Endothelial cell of umbilical vein (primary cell): ENCODE measurements around the gene TOM1L2. TPM values are rescaled to one million over a fixed set of nuclear protein-coding genes. Genes with fewer than 3 reads are reported as not detected.

Experiments
- BruUV-seq: library from RNA; stranded (reverse); fragments of 400-500 nt; replicated peaks from 2 replicates; lab custom pipeline; 2021; lab: Mats Ljungman, UMichigan
- CTCF ChIA-PET: fragments of 300-600, 350-600 bp; sonication (Branson Sonifier 250); formaldehyde crosslinking; loops from one replicate; lab custom pipeline; 2021; ENCODE audit warnings: antibody characterized with exemption, inconsistent platforms; lab: Charles Lee
- POLR2A ChIA-PET: fragments of 300-600, 350-600 bp; sonication (Branson Sonifier 250); formaldehyde crosslinking; loops from one replicate; lab custom pipeline; 2021; ENCODE audit warnings: antibody characterized with exemption, inconsistent platforms; lab: Charles Lee
- DNase-seq: peaks from one replicate; pipeline ENCODE4 v3.0.0-alpha.2; 2011; ENCODE audit warnings: low read depth, low spot score
- FAIRE-seq: peaks from 2 replicates; lab custom pipeline; 2011; peaks lifted over from hg19 to GRCh38; lab: Jason Lieb, UNC
- H2AFZ ChIP-seq: 2 replicates; pipeline ENCODE4 v1.6.0; 2012; ENCODE audit warnings: low read depth, low read length, control low read depth, inconsistent platforms
- H3K27ac ChIP-seq: 2 replicates; pipeline ENCODE4 v1.5.1; 2011; ENCODE audit warnings: low read depth, mild to moderate bottlenecking, control low read depth, low read length, moderate library complexity; ENCODE audit not compliant: insufficient read depth
- H3K27me3 ChIP-seq, 2 experiments: 2 replicates each; pipeline versions ENCODE4 v1.6.0 to v1.6.1; 2011; ENCODE audit warnings: low read length in 2 of 2, mixed read lengths in 1 of 2; ENCODE audit not compliant: control insufficient read depth in 2 of 2, insufficient read depth in 2 of 2
- H3K36me3 ChIP-seq, 2 experiments: 2 replicates in 1 of 2; 3 replicates in 1 of 2; pipeline ENCODE4 v1.5.1; 2011; ENCODE audit warnings: low read length in 2 of 2, mild to moderate bottlenecking in 1 of 2, moderate library complexity in 1 of 2; ENCODE audit not compliant: control insufficient read depth in 2 of 2, insufficient read depth in 2 of 2; ENCODE audit errors: extremely low read depth in 1 of 2
- H3K4me1 ChIP-seq: 3 replicates; pipeline ENCODE4 v1.5.1; 2011; ENCODE audit warnings: mild to moderate bottlenecking, low read length; ENCODE audit not compliant: control insufficient read depth, insufficient read depth; ENCODE audit errors: extremely low read depth
- H3K4me2 ChIP-seq: 2 replicates; pipeline ENCODE4 v1.6.1; 2011; ENCODE audit warnings: low read length, control low read depth, mixed read lengths; ENCODE audit not compliant: insufficient read depth
- H3K4me3 ChIP-seq, 3 experiments: fragments of 200-600 bp in 1 of 3; sonication (generic), shearing (Covaris generic) in 1 of 3; replicated peaks in 1 of 3; 2 replicates each; pipeline ENCODE4 v1.5.1; 2011 to 2016; ENCODE audit warnings: control low read depth in 3 of 3, low read length in 3 of 3, mild to moderate bottlenecking in 2 of 3, inconsistent platforms in 1 of 3, low read depth in 1 of 3, moderate library complexity in 1 of 3; ENCODE audit not compliant: insufficient read depth in 1 of 3
- H3K79me2 ChIP-seq: 2 replicates; pipeline ENCODE4 v1.6.0; 2012; ENCODE audit warnings: low read length, inconsistent platforms; ENCODE audit not compliant: control insufficient read depth, insufficient read depth
- H3K9ac ChIP-seq: replicated peaks from 2 replicates; pipeline ENCODE3; 2011; ENCODE audit warnings: low read length, control low read depth; ENCODE audit not compliant: insufficient read depth; ENCODE audit errors: extremely low read depth
- H3K9me1 ChIP-seq: replicated peaks from 3 replicates; pipeline ENCODE4 v1.6.0; 2011; ENCODE audit warnings: mild to moderate bottlenecking, low read length; ENCODE audit not compliant: control insufficient read depth, insufficient read depth; ENCODE audit errors: extremely low read depth
- H3K9me3 ChIP-seq: replicated peaks from 2 replicates; pipeline ENCODE4 v1.5.1; 2012; ENCODE audit warnings: low read length, inconsistent platforms; ENCODE audit not compliant: control insufficient read depth, insufficient read depth
- H4K20me1 ChIP-seq: replicated peaks from 2 replicates; pipeline ENCODE3; 2011; ENCODE audit warnings: mild to moderate bottlenecking, low read length; ENCODE audit not compliant: control insufficient read depth, insufficient read depth; ENCODE audit errors: extremely low read depth
- CTCF ChIP-seq, 2 donors: IDR thresholded peaks; 1 replicate in 1 of 2; 2 replicates in 1 of 2; pipeline ENCODE4 v1.5.1; 2011; ENCODE audit warnings: low read length in 2 of 2, mild to moderate bottlenecking in 2 of 2, moderate library complexity in 2 of 2, control low read depth in 1 of 2, inconsistent platforms in 1 of 2, low read depth in 1 of 2; ENCODE audit not compliant: insufficient read depth in 1 of 2; ENCODE audit errors: extremely low read depth in 1 of 2
- EZH2 ChIP-seq: IDR thresholded peaks from 2 replicates; pipeline ENCODE4 v1.6.1; 2012; ENCODE audit warnings: borderline replicate concordance, low read depth, mild to moderate bottlenecking, moderate library complexity, low read length, inconsistent platforms; ENCODE audit not compliant: severe bottlenecking
- FOS ChIP-seq: IDR thresholded peaks from 2 replicates; pipeline ENCODE4 v1.6.1; 2011; ENCODE audit warnings: mild to moderate bottlenecking, low read length, moderate library complexity, borderline replicate concordance; ENCODE audit not compliant: insufficient read depth
- GATA2 ChIP-seq: IDR thresholded peaks from 2 replicates; pipeline ENCODE4 v1.7.0; 2011; ENCODE audit warnings: low read depth, mild to moderate bottlenecking, moderate library complexity, mixed read lengths, low read length; ENCODE audit not compliant: insufficient read length, insufficient read depth
- JUN ChIP-seq: IDR thresholded peaks from 2 replicates; pipeline ENCODE4 v1.6.1; 2011; ENCODE audit warnings: borderline replicate concordance, low read depth; ENCODE audit not compliant: insufficient read length, insufficient read depth
- MAX ChIP-seq: IDR thresholded peaks from 2 replicates; pipeline ENCODE4 v1.6.1; 2011; ENCODE audit not compliant: insufficient read depth, insufficient read length
- MYC ChIP-seq: IDR thresholded peaks from one replicate; pipeline ENCODE4 v1.6.1; 2011; ENCODE audit warnings: mild to moderate bottlenecking, low read depth, low read length
- POLR2A ChIP-seq: IDR thresholded peaks from 2 replicates; pipeline ENCODE4 v1.6.1; 2012; ENCODE audit warnings: low read depth, mild to moderate bottlenecking, control low read depth, low read length
- POLR2AphosphoS5 ChIP-seq: IDR thresholded peaks from 2 replicates; pipeline ENCODE4 v1.6.1; 2012; ENCODE audit warnings: low read depth, mild to moderate bottlenecking, control low read depth, low read length, moderate library complexity; ENCODE audit not compliant: insufficient read depth
- dilution Hi-C: fragments of 300-500 bp; cut with MboI; formaldehyde crosslinking; loops from one replicate; pipeline ENCODE4 v1.15.0; 2019; ENCODE audit warnings: low sequenced_read_pairs; ENCODE audit not compliant: extremely low pct_ligation_motif_present
- intact Hi-C: fragments of 100-400 bp; cut with micrococcal nuclease; formaldehyde crosslinking; loops from one replicate; pipeline ENCODE4 v1.10.0; 2022
- polyA plus RNA-seq, 4 experiments: library from polyadenylated mRNA; depleted of rRNA in 3 of 4; stranded (reverse) in 3 of 4; unstranded in 1 of 4; fragments of >200 nt; gene quantifications; 2 replicates each; pipeline versions ENCODE4 v1.2.1 to v1.2.3, GENCODE V29; 2011 to 2012; ENCODE audit warnings: missing spikeins in 1 of 4
- total RNA-seq: library from RNA; stranded (reverse); gene quantifications from 2 replicates; pipeline ENCODE4 v1.2.3, GENCODE V29; 2021

TOM1L2 gene
- total and polyA plus RNA-seq, 2 donors (not counting 3 experiments of a cell fraction or from before 2014, with no cell fraction given): 31.7 to 37.6 TPM

- Histone ChIP-seq H3K27me3 (no peaks in the 10 kb centered on the region), H3K27ac (no peak overlapping the region), H3K36me3 (peaks cover 0 to 3% of the 10 kb centered on the region in 2 experiments), H2AFZ (no peak overlapping the region), H3K4me2 (no peak overlapping the region), H3K9me1 (no peaks in the 10 kb centered on the region), H3K9ac (no peak overlapping the region), H3K79me2 (no peaks in the 10 kb centered on the region), H3K4me1 (no peaks in the 10 kb centered on the region), H3K9me3 (no peaks in the 10 kb centered on the region), H4K20me1 (no peaks in the 10 kb centered on the region), H3K4me3 (no peak overlapping the region)
- ChIA-PET CTCF (interaction anchor here (0.8 to 7.8 kb wide), 10 partner anchors 9 to 142 kb away, joined by 6 to 175 read pairs (median 12); partner anchors contain the start of genes DRC3 and TOM1L2), POLR2A (no interaction called here)
- no TSS peak for BruUV-seq
- no peak for DNase-seq
- dilution Hi-C loops (loop anchor here (25.0 kb wide), 1 partner anchor 145 kb away; the partner anchor contains the start of genes ATPAF2 and GID4), intact Hi-C loops (no loop called here)
- FAIRE-seq: no peak
- TF ChIP-seq MAX (no peak), POLR2AphosphoS5 (no peak), FOS (no peak), GATA2 (no peak), POLR2A (no peak), CTCF (IDR thresholded peaks at IDR 0.05; ENCODE audit: extremely low read depth in 1 of 2, insufficient read depth in 1 of 2, low read depth in 1 of 2, low read length in 2 of 2) (no peak), MYC (no peak), EZH2 (no peak), JUN (no peak)
These were observed 80.2 kb downstream of the TOM1L2 start for GRCh38 chr17:17892009-17892408.
